Measurements from ENCODE around the gene OPA3.

The OPA3 gene

GRCh38 chr19:45483033-45483432 is 101.6 kb downstream of the OPA3 start:
- Histone ChIP-seq H2BK15ac (ENCODE audit: low read depth, poor library complexity, severe bottlenecking) (no peak overlapping the region), H3K4ac (ENCODE audit: low read depth in 1 of 2, low read length in 2 of 2) (no peak overlapping the region), H3K23ac (ENCODE audit: low read length in 2 of 2) (no peak overlapping the region), H2AFZ (ENCODE audit: low read depth, low read length) (no peak overlapping the region), H2BK12ac (ENCODE audit: low read length in 2 of 2) (no peak overlapping the region), H3K36me3 (ENCODE audit: control insufficient read depth in 1 of 2, insufficient read depth in 2 of 2, low read depth in 1 of 2, low read length in 2 of 2) (no peaks in the 10 kb centered on the region), H3K9ac (ENCODE audit: low read length) (no peak overlapping the region), H3K4me2 (ENCODE audit: low read length, poor library complexity, severe bottlenecking) (no peak overlapping the region), H3K4me1 (ENCODE audit: control insufficient read depth, insufficient read depth, low read depth, low read length) (peaks cover under 1% of the 10 kb centered on the region), H3K9me3 (ENCODE audit: control insufficient read depth, low read length) (no peaks in the 10 kb centered on the region), H3K79me1 (replicated peaks; ENCODE audit: low read length, poor library complexity, severe bottlenecking) (no peaks in the 10 kb centered on the region), H2AK5ac (ENCODE audit: low read length, severe bottlenecking) (no peak overlapping the region), H2BK120ac (ENCODE audit: low read depth, low read length) (no peak overlapping the region), H3K4me3 (ENCODE audit: insufficient read depth in 1 of 2, low read depth in 1 of 2, low read length in 2 of 2) (no peak overlapping the region), H3K27me3 (ENCODE audit: control insufficient read depth in 1 of 2, insufficient read depth in 1 of 2, low read length in 2 of 2) (no peaks in the 10 kb centered on the region), H3K18ac (ENCODE audit: low read depth in 1 of 2, low read length in 2 of 2) (no peak overlapping the region), H4K91ac (ENCODE audit: low read length) (no peak overlapping the region), H3K27ac (ENCODE audit: low read length, poor library complexity, severe bottlenecking) (no peak overlapping the region), H2BK5ac (ENCODE audit: low read depth, low read length, poor library complexity, severe bottlenecking) (no peak overlapping the region), H3K14ac (ENCODE audit: low read length in 2 of 2) (no peak overlapping the region), H4K8ac (ENCODE audit: low read length) (no peak overlapping the region)
- 88% methylated on average over 5 of the region's 5 CpGs for WGBS
- DNase-seq = no peak

DNA sequence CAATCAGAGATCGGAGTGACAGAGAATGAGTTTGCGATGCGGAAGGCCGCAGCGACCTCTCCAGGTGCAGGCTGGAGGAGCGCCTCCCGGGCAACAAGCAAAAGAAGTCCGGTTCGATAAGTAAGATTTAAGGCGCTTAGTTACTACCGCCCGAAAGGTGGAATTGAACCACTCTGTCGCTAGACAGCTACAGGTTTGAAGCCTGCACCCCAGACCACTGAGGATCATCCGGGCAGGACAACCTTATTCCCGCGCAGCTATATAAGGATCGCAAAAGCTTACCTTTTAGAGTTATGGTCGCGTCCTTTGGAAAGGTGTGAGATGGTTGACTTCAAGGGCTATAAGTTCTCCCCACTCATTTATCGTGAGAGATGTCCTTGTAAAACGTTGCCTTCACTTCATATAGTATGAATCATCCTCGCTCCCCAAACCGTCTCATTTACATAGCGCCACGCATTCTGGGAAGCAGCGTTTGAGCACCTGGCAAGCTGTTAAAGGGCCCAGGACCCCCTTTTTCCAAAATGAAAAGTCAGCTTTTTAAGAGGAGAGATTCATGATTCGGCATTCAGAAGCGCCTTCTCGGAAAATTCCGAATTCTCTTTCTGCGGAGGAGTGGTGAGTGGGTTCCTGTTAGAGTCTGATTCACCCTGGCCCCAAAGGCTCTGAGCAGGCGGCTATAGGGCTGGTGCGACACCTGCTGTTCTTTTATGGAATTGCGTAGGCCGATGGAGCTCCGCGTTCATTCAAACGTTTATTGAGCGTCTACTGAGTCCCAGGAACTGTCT is 106.0 kb downstream of the OPA3 start:
- Histone ChIP-seq H3K9ac (ENCODE audit: low read length) (peak overlapping the region; percentile 99), H2BK120ac (ENCODE audit: low read depth, low read length) (no peak overlapping the region), H3K4ac (ENCODE audit: low read depth in 1 of 2, low read length in 2 of 2) (no peak overlapping the region), H3K18ac (ENCODE audit: low read depth in 1 of 2, low read length in 2 of 2) (no peak overlapping the region), H3K27ac (ENCODE audit: low read length, poor library complexity, severe bottlenecking) (peak overlapping the region; percentile 86), H3K4me2 (ENCODE audit: low read length, poor library complexity, severe bottlenecking) (peak overlapping the region; percentile 67), H2BK12ac (ENCODE audit: low read length in 2 of 2) (no peak overlapping the region), H4K91ac (ENCODE audit: low read length) (no peak overlapping the region), H3K23ac (ENCODE audit: low read length in 2 of 2) (no peak overlapping the region), H3K27me3 (ENCODE audit: control insufficient read depth in 1 of 2, insufficient read depth in 1 of 2, low read length in 2 of 2) (peaks cover 0 to under 1% of the 10 kb centered on the region in 2 experiments), H2AFZ (ENCODE audit: low read depth, low read length) (no peak overlapping the region), H3K79me1 (replicated peaks; ENCODE audit: low read length, poor library complexity, severe bottlenecking) (no peaks in the 10 kb centered on the region), H3K4me1 (ENCODE audit: control insufficient read depth, insufficient read depth, low read depth, low read length) (peaks cover 3% of the 10 kb centered on the region), H4K8ac (ENCODE audit: low read length) (no peak overlapping the region), H3K4me3 (ENCODE audit: insufficient read depth in 1 of 2, low read depth in 1 of 2, low read length in 2 of 2) (peak overlapping the region in 1 of 2 experiments; percentile 85), H3K9me3 (ENCODE audit: control insufficient read depth, low read length) (no peaks in the 10 kb centered on the region), H2BK15ac (ENCODE audit: low read depth, poor library complexity, severe bottlenecking) (no peak overlapping the region), H3K14ac (ENCODE audit: low read length in 2 of 2) (no peak overlapping the region), H2BK5ac (ENCODE audit: low read depth, low read length, poor library complexity, severe bottlenecking) (no peak overlapping the region), H2AK5ac (ENCODE audit: low read length, severe bottlenecking) (no peak overlapping the region), H3K36me3 (ENCODE audit: control insufficient read depth in 1 of 2, insufficient read depth in 2 of 2, low read depth in 1 of 2, low read length in 2 of 2) (no peaks in the 10 kb centered on the region)
- under 1% methylated on average over 39 of the region's 39 CpGs for WGBS
- DNase-seq = peak; percentile 94

DNA sequence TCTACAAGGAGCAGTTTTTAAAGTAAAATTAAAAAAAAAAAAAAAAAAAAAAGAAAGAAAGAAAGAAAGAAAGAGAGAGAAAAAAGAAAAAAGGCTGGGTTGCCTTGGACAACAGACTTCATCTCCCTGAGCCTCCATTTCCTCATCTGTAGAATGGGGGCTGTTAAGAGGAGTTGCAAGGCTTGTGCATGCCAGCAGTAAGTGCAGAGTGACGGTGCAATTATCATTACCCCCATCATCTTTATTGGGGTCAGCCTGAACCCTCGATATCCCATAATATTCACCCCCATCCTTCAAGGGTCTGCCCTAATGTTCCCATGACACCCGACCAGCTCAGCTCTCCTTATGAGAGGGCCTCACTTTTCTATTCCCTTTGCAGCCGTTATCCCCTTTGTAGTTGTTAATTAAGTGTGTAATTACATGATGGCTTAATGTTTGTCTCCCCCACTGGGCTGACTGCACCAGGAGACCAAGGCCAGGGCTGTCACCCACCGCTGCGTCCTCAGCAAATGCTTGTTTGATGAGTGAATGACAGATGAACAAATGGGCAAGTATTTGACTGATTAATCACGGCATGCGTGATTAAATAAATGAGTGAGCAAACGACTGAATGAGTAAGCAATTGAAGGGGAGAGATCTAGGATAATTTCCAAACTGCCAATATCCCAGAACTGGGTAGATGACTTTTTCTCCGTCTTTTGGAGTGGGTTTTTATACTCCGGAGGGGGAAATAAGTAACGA is 106.7 kb downstream of the OPA3 start:
- Histone ChIP-seq H2AK5ac (ENCODE audit: low read length, severe bottlenecking) (no peak overlapping the region), H2BK120ac (ENCODE audit: low read depth, low read length) (no peak overlapping the region)

More for the DNA sequence above, 106.7 kb downstream of the OPA3 start:
- Histone ChIP-seq H2BK15ac (ENCODE audit: low read depth, poor library complexity, severe bottlenecking) (no peak overlapping the region), H4K8ac (ENCODE audit: low read length) (no peak overlapping the region), H3K27me3 (ENCODE audit: control insufficient read depth in 1 of 2, insufficient read depth in 1 of 2, low read length in 2 of 2) (peaks cover 0 to 8% of the 10 kb centered on the region in 2 experiments), H3K23ac (ENCODE audit: low read length in 2 of 2) (no peak overlapping the region), H3K9ac (ENCODE audit: low read length) (peak overlapping the region; percentile 99), H2AFZ (ENCODE audit: low read depth, low read length) (no peak overlapping the region), H3K14ac (ENCODE audit: low read length in 2 of 2) (no peak overlapping the region), H3K36me3 (ENCODE audit: control insufficient read depth in 1 of 2, insufficient read depth in 2 of 2, low read depth in 1 of 2, low read length in 2 of 2) (peaks cover 1 to 2% of the 10 kb centered on the region in 2 experiments), H3K27ac (ENCODE audit: low read length, poor library complexity, severe bottlenecking) (no peak overlapping the region), H3K18ac (ENCODE audit: low read depth in 1 of 2, low read length in 2 of 2) (no peak overlapping the region), H2BK12ac (ENCODE audit: low read length in 2 of 2) (no peak overlapping the region), H3K4me2 (ENCODE audit: low read length, poor library complexity, severe bottlenecking) (no peak overlapping the region), H4K91ac (ENCODE audit: low read length) (no peak overlapping the region), H3K4me1 (ENCODE audit: control insufficient read depth, insufficient read depth, low read depth, low read length) (peaks cover 3% of the 10 kb centered on the region), H3K4ac (ENCODE audit: low read depth in 1 of 2, low read length in 2 of 2) (no peak overlapping the region), H3K79me1 (replicated peaks; ENCODE audit: low read length, poor library complexity, severe bottlenecking) (no peaks in the 10 kb centered on the region), H3K4me3 (ENCODE audit: insufficient read depth in 1 of 2, low read depth in 1 of 2, low read length in 2 of 2) (peak overlapping the region in 1 of 2 experiments; percentile 85), H3K9me3 (ENCODE audit: control insufficient read depth, low read length) (no peaks in the 10 kb centered on the region), H2BK5ac (ENCODE audit: low read depth, low read length, poor library complexity, severe bottlenecking) (no peak overlapping the region)
- WGBS = 16% methylated on average over 11 of the region's 12 CpGs
- peak; percentile 91 for DNase-seq
